Inflammatory macrophage treated with lipopolysaccharide for 1 hour (primary cell): ENCODE measurements around the gene CLIC1.

Experiments used
- DNase-seq, 2 donors: peaks; one replicate each; pipeline ENCODE4 v3.0.0-alpha.2; 2020 to 2022

Gene CLIC1

GRCh38 chr6:31700740-31701401 is 35.5 kb downstream of the CLIC1 start:
- no peak for DNase-seq

- no peak for DNase-seq
Observed at GRCh38 chr6:31697555-31697954, 38.8 kb downstream of the CLIC1 start.

- DNase-seq: no peak
Observed at GRCh38 chr6:31693535-31693934, 42.8 kb downstream of the CLIC1 start.

- no peak for DNase-seq
Observed at GRCh38 chr6:31692886-31693285, 43.4 kb downstream of the CLIC1 start.

GRCh38 chr6:31692353-31692752 is 44.0 kb downstream of the CLIC1 start:
- DNase-seq: no peak

- no peak for DNase-seq
Observed at GRCh38 chr6:31691564-31692108, 44.7 kb downstream of the CLIC1 start.

- no peak for DNase-seq
Observed at GRCh38 chr6:31691078-31691463, 45.3 kb downstream of the CLIC1 start.

GRCh38 chr6:31690231-31691077 is 45.9 kb downstream of the CLIC1 start:
- DNase-seq: peak in 1 of 2 donors; percentile 50

- DNase-seq: no peak
Observed at GRCh38 chr6:31689249-31690110, 46.9 kb downstream of the CLIC1 start.

- DNase-seq: no peak
Observed at GRCh38 chr6:31687860-31688693, 48.3 kb downstream of the CLIC1 start.

- DNase-seq: no peak
Observed at GRCh38 chr6:31687321-31687720, 49.0 kb downstream of the CLIC1 start.

GRCh38 chr6:31686483-31686882 is 49.8 kb downstream of the CLIC1 start:
- DNase-seq: no peak

- no peak for DNase-seq
Observed at GRCh38 chr6:31683591-31683990, 52.7 kb downstream of the CLIC1 start.

- DNase-seq: peak in 1 of 2 donors; percentile 54
Observed at GRCh38 chr6:31681135-31681671, 55.1 kb downstream of the CLIC1 start.
